GM21619 (cell line): ENCODE data around the gene BMPER.

Experiments used
- ATAC-seq: cut with Tn5 transposase; IDR thresholded peaks from one replicate; pipeline ENCODE4 v1.9.1; 2021; ENCODE audit not compliant: unreplicated experiment

Gene BMPER

DNA sequence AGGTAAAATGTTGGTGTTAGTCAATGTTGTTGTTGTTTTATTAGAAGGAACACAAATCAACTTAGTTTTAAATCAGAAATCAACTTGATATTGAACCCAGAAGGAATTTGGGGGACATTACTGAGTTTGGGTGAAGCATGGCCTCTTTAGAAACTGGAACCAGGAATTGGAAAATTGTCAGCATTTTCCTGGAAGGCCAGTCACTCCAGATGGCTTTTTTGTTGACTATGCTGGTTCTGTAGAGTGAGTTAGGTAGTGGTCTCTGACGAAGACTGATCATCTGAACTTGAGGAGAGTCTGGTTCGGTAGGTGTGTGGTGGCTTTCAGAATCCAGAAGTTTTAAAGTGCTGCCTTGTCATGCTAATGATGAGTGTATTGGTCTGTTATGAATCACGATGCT is 111.5 kb downstream of the BMPER start:
- no peak for ATAC-seq

DNA sequence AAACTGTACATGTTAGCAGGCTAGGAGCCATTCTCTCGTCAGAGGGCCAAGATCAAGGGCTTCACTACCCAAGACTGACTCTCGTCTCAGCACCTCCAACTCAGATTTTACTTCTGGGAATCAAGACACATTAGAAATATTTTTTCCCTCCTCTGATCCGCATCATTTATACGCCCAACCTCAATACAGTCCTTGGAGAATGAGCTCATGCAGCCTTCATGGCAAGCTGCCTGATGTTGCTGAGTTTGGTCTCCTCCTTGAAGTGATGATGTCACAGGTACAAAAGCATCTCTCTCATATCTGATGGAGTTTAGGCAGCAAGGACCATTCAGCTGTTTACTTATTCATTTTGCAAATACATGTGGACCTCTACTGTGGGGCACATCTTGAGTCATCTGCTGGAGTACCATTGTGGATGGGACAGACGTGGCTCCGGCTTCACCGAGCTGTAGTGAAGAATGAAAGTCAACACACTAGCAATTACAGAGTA is 114.0 kb downstream of the BMPER start:
- no peak for ATAC-seq

DNA sequence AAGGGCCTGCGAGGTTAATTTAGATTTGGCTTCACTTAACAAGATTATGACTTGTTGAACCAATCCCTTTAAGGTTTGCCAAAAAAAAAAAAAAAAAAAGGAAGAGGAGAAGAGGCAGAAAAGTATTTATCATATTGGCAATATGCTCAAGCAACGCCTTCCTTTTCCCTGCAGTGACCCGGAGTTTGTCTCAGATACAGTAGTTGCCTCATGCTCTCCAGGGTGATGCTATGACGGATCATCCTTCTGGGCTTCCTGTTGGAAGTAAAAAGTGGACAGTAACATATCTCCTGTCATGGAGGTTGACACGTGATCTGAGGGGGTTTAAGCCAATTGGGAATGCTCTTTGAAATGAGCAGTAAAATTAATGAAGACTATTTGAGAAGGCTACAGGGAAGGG is 117.3 kb downstream of the BMPER start:
- ATAC-seq: no peak

DNA sequence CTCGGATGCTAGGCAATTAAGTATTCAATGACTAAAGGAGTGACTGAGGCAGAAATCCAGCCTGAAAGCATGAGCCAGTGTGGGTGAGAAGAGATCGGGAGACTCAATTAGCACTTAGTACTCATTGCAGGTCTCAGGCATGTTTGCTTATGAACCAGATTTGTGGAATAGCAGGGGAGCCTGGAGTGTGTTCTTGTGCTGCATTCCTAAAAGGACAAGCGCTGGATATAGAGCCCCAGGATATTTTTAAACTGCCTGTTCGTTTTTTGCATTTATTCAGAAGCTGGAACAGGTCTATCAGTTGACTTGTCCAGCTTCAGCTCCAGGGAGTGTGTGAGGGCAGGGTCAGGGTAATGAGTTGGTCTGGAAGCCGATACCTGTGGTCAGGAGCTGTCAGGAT is 120.3 kb downstream of the BMPER start:
- no peak for ATAC-seq

DNA sequence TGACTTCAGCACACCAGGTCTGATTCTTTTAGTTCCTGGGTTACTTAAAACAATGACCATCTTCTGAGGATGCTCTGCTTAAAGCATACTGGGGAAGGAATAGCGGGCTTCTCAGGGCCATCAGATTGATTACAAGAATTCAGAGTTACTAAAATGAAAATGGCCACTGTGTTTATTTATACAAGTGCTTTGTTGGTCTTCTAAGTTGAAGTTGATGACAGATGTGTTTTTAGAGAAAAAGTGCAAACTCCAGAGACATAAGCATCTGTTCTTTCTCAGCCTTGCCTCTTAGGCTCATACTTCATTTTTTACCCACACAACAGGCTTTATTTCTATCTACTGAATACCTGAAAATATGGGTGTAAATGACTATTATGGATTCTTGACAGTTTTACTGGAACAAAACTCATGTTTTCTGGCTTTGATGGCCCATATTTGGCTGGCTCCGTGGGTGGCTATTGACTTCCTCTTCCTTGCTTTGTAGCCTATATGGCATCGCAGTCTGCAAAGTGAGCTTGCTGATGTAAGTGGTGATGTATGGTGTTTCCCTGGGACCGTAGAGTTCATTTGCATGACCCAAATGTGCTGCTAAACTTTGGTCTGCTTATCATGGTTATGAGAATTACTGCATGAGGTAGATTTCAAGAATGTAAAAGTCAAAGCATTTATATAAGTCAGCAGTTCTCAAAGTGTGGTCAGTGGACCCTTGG is 121.3 kb downstream of the BMPER start:
- ATAC-seq: no peak

DNA sequence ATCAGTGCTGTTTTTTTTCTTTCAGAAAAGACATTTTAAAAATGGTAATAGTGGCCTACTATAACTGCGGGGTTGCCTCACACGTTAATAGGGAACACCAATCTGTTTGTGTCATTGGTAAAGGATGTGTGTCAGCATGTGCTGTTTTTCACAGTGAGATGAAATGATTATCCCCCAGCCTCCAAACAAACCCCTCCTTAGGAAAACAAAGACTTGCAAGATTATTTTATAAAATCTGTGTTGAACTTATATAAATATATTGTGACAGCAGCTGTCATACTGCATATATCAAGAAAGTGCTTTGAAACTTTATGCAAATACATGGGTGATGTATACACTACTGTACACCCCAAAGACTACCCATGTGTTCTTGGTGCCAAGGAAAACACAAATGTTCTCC is 125.8 kb downstream of the BMPER start:
- no peak for ATAC-seq

DNA sequence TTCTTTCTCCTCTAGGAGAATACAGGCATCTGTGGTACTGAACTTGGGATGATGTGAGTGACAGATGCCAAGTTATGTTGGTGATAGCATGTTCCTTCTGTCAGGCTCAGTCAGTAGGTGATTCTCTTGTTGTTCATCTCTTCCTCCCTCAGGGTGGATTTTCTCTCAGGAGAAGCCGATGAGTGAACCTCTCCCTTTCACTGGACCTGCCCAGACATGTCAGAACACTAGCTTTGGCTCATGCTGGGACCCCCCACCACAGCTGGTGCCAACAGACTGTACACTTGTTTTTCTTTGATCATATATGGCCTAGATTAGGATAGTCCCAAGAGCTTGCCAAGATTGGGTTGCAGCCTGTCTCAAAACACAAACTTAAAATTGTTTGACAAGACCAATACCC is 129.4 kb downstream of the BMPER start:
- ATAC-seq: no peak

DNA sequence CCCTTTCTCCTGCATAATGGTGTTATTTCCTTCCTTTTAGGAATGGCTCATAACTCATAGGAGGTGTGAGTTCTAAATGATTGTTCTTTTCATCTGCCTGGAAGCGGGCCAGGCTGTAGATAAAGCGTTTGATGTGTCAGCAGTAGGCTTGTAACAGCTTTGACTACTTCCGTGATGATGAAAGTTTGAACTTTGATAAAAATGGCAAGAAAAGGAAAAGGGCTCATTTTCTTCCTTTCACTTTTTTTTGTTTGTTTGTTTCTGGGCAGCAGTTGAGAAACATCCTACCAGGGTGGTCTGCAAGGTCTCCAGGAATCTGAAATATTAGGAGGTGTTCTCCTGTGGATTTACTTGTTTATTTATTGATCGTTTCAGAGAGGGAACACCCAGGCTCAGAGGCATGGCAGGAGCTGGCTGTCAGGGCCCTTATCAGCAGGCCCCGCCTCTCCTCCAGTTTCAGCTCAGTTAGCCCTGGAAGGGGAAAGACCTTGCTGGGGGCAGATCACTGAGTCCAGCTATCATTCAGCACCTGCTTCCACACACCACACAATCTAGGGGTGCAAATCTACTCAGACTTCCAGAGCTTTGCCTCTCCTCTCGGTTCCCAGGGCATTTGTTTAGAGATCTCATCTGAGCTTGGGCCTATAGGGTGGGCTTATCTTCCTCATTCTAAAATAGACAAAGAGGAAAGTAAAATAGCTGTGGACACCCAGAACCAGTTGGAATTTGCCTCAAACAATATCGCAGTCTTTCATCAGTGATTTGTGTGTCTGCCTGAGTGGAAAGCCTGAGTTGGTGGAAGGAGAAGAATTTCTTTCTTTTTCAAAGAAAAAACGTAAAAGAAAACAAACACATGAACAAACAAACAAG is 130.9 kb downstream of the BMPER start:
- ATAC-seq: no peak

DNA sequence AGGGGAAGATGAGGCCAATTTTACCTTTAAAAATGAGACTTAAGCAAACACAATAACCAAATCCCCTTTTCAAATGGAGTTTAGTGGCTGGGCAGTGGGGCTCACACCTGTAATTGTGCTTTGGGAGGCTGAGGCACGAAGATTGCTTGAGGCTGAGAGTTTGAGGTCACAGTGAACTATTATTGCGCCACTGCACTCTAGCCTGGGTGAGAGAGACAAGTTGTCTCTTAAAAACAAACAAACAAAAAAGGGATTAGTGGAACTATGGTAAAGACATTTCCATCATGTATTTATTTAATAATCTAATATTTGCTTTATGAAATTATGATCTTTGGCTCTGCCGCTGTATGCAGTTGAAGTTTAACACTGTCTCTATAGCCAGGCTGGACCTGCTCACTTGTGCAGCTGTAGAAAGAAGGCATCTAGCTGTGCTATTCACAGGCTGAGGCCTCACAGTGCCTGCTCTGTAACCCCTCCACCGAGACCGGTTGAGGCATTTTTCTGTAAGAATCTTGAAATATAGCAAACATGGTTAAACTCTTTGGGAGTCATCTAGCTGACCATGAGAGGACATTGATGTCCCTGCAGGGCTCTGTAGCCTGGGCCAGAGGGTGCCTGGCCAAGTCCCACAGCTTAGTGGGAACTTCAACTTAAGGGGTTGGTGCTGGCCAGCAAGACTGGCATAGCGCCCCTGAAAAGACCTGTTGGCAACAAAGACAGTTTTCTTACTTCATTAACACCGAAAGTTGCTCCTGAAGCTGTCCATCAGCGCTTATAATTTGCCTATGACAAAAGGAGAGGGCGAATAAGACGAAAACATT is 131.8 kb downstream of the BMPER start:
- ATAC-seq: no peak

DNA sequence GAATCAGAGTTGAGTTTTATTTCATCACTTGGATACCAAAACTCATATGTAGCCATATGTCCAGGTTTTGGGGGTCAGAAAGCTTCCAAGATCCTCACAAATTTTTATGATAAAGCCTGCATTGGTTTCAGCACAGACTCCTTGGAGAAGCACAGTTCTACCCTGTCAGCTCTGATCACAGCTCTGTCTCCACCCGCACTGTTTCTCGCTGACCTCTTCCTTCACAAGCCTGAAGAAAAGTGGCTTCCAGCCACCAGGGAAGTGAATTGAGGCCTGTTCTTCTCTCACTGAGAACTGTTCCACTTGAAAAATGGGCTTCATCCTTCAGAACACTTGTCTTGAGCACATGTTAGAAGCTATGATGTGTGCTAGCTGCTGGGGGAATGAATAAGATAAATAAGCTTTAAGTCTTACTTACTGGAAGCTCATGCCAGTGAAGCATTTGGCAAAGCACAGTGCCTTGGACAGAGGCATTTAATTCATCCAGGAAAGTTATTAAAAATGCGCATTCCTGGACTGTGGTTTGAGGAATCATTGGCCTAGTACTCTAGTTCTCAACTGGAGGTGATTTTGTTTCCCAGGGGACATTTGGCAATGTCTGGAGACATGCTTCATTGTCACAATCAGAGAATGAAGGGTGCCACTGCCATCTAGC is 133.6 kb downstream of the BMPER start:
- no peak for ATAC-seq

DNA sequence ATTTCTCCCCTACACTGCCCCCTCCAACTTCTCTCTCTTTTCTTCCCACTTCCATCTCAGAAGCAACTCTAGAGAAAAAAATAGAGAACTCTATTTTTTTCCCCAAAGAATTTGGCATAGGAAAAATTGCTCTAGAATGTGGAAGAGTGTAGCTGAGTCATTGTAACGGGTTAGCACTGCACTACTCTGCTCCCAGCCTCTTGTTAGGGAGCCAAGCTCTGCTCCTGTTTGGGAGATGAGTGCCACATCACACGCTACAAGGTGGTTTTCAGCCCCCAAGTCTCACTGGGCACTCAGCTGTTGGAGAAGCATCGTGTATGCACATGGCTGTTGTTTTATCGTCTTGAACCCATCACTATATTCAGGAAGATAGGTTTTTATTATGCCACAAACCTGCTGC is 136.4 kb downstream of the BMPER start:
- ATAC-seq: no peak

DNA sequence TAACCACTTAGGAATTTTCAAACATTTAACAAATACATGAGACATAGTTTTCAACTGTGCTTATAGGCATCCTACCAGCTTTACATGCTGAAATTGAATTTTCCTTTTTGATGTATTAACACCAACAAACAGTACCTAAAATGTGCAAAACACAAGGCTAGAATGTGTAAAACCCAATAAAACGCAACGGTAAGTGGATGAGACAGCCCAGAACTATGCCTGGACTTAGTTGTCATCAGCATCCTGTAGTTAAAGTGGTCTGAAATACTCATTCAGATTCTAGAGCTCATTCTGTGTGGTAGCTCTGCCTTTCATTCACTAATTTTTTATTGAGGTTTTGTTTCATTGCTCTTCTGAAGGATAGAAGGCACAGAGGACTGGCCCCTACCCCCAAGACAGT is 137.1 kb downstream of the BMPER start:
- no peak for ATAC-seq

DNA sequence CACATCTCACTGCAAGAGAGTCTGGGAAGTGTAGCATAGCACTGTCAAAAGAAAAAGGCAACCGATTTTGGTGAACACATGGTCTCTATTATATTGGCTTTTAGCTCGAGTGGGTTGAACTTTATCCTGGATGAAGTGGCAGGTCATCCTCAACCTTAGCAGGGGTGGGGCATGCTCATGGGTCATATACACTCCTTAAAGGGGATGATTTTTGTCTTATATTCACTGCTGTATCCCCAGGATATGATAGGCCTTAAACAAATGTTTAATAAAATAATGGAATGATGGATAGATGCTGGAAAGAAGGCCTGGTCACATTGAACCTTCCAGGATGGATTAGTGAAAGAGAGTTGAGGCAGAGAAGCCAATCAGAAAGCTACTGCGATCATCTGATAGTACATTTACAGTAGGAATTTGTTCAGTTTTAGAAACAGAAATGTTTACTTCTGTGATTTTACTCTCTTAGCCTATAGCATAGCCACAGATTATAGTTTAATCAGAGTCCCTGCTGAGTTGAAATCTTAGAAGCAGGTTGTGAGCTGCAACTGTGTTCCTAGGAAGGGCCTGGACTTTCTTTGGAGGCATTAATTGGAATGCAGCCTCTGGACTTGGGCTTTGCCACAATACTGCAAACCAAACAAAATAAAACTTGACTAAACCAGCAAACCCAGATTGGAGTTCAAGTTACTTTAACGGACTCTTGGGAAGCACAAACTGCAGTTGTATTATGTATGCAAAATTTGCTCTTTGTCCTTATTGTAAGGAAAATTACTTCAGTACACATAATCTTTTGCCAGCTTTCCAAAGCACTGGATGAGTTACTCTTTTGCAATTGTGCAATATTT is 138.3 kb downstream of the BMPER start:
- no peak for ATAC-seq

DNA sequence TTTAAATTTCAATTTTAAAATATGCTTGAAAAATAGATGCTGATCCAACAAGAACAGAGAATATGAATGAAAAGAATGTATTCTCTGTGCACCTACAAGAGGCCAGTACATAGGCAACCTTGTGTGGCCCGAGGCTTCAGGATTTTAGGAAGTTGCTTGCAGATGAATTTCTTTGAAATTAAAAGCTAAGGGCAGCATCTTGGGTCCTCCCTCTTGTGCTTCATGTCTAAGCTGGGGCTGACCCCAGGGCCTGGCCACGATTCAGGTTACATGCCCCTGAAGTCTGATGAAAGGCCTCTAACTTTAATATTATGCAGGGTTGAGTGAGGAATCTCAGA is 138.9 kb downstream of the BMPER start:
- ATAC-seq: no peak

DNA sequence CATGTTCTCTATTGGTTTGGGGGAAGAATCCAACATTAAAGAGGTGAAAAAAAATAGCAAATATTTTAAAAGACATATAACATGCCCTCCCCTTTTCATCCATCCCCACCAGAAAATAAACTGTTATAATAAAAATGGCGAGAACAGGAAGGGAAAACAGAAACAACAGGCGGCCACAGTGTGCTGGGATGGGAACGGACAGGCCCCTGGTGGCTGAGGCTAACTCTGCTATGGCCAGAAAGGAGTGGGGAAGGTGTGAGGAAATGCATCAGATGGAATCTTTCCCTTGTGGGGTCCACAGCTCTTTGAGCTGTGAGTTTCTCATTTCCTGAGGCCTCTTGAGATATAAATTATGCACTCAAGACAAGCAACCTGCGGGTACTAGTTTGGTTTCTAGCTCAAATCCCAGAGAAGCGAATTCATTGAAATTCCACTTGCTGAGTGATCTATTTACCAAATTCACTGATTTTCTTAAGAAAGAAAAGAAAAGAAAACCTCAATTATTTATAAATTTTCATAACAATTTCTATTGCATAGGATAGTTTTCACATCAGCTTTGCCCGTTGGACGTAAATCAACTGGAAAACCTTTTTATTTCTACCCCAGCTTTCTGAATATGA is 139.5 kb downstream of the BMPER start:
- ATAC-seq: no peak

DNA sequence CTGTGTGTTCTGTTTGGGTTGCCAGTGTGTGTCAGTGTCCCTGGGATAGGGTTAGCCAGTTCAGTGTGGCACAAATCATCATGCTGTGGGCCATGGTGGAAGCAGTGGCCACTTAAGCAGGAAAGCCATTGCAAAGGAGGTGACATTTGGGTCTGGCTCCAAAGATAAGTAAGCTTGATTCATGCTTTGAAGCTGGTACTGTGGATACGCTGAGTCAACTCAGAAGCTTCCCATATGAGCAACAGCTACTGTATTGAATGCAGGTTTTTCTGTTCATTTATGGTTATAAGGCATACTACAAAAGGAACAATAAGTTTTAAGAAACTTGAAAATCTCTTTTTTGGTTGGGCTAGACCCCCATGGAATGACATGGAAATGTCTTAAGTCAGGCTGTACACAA is 143.1 kb downstream of the BMPER start:
- ATAC-seq: no peak

DNA sequence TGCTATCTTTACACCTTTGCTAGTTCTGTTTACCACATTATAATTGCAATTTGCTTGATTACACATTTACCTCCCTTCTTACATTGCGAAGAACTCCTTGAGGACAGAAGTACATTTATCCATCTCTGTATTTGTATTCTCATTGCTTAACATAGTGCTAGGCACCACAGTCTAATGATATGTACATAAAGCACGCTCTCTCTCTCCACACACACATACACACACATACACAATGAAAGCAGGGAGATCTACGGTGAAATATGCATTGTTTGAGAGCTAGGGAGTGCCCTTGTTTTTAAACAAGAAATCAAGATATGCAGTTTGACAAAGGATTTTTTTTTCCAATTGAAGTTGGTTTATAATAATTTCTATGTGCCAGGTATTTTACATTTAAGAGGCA is 148.7 kb downstream of the BMPER start:
- ATAC-seq: no peak

DNA sequence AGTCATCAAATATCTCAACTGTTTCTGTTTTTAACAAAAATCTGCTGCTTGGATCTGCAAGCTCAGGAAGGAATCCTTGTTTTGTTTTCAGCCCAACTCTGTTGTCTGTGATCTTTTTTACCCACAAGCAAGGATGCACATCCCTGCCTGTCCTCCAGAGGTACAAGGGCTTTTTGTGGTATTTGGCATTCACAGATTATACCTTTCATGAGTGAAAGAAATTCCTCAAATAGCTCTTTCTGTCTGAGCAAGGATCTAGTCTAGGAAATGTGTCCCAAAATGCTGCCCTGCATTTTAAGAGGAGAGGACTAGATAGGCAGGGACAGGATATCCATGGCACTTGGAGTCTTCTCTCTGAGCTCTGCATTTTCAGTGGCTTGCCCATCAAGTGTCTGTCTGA is 151.8 kb downstream of the BMPER start:
- ATAC-seq: no peak

DNA sequence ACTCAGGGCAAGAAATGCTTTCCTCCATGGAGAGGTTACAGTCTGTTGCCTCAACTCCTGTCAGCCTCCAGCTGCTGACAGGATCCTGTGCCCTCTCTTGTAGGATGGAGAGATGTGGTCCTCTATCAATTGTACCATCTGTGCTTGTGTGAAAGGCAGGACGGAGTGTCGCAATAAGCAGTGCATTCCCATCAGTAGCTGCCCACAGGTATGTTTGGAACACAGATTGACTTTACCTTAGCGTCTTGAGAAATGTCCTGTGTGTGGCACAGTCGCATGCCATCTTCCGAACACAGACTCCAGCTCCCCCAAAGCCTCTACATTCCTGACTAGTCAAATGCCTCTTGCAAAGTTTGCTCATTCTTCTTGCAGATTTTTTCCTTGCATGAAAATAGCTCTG is 152.6 kb downstream of the BMPER start:
- ATAC-seq: no peak

DNA sequence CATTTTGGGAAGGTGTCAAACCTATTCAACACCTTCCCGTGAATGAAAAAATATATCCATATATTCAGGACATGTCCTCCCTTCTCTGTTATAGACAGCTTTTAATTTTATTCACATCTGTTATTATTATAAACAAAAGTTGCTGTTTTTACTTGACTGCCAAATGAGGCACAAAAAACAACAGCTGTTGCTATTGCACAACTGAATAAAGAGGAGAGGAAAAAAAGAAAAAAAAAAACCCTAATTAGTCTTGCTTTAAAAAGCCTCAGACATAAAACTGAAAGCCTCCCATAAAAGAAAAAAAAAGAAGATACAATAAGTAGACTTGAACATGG is 153.4 kb downstream of the BMPER start:
- ATAC-seq: no peak
